ENCODE measurements around the gene DNAH17. TPM values are rescaled to one million over a fixed set of nuclear protein-coding genes. Genes with fewer than 3 reads are reported as not detected.

Gene DNAH17
- total and polyA plus RNA-seq, 2 experiments from 2014 or later: 1.7 TPM; not detected in 1

DNA sequence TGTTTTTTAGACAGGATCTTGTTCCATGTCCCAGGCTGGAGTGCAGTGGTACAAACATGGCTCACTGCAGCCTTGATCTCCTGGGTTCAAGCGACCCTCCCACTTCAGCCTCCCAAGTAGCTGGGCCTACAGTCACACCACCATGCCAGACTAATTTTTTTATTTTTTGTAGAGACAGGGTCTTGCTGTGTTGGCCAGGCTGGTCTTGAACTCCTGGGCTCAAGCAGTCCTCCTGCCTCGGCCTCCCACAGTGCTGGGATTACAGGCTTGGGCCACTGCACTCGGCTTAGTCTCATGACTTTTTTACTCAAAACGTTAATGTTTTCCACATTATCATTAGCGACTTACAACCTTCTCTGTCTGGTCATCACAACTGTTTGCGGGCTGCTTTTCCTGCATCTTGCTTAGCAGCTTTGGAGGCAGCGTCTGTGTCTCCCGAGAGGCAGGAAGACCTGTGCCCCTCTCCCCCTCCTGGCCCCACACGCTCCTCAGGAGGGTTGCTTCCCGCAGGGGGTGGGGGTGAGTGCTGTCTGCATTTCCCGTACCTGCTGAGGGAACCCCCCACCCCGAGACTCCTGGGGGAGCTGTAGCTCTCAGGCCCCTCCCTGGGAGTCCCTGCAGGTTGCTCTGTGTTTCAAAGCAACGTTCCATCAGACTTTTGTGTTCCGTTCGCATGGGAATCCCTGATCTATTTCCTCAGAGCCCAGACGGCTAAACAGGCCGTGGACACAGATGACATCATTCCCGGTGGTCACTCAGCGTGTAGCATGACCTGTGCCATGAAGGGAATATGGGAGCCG is 146.1 kb downstream of the DNAH17 start:
- no peak overlapping the region for H3K4me3 ChIP-seq
- peak in 1 of 2 donors; percentile 35 for DNase-seq (ENCODE audit: low read depth in 1 of 2, low spot score in 1 of 2)
- no peaks in the 10 kb centered on the region for H3K9me3 ChIP-seq (ENCODE audit: low read depth)
- H3K4me1 ChIP-seq (ENCODE audit: low read depth): no peaks in the 10 kb centered on the region
- no peaks in the 10 kb centered on the region for H3K27me3 ChIP-seq
- no peak overlapping the region for H3K27ac ChIP-seq
- peaks cover 3% of the 10 kb centered on the region for H3K36me3 ChIP-seq
- TF ChIP-seq, protein P1, sequence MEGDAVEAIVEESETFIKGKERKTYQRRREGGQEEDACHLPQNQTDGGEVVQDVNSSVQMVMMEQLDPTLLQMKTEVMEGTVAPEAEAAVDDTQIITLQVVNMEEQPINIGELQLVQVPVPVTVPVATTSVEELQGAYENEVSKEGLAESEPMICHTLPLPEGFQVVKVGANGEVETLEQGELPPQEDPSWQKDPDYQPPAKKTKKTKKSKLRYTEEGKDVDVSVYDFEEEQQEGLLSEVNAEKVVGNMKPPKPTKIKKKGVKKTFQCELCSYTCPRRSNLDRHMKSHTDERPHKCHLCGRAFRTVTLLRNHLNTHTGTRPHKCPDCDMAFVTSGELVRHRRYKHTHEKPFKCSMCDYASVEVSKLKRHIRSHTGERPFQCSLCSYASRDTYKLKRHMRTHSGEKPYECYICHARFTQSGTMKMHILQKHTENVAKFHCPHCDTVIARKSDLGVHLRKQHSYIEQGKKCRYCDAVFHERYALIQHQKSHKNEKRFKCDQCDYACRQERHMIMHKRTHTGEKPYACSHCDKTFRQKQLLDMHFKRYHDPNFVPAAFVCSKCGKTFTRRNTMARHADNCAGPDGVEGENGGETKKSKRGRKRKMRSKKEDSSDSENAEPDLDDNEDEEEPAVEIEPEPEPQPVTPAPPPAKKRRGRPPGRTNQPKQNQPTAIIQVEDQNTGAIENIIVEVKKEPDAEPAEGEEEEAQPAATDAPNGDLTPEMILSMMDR (IDR thresholded peaks at IDR 0.05; ENCODE audit: low read depth, low read length): no peak

DNA sequence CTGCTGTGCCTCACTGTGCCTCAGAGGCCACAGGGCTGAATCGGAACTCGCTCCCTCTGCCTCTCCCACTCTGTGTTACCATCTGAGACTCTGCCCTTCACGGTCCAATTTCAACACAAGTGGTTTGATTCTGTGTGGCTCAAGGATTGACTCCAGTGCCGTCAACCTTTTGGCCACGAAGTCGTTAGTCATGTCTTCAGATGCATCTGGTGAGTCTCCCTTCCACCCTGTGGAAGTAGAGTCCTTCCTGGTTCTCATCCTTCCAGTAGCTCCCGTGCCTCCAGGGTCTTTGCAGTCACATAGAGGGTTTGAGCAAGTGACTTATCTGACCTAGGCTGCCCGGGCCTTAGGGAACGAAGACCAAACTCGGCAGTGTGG is 147.6 kb downstream of the DNAH17 start:
- no peaks in the 10 kb centered on the region for H3K4me1 ChIP-seq (ENCODE audit: low read depth)
- DNase-seq (ENCODE audit: low read depth in 1 of 2, low spot score in 1 of 2): no peak
- no peak overlapping the region for H3K27ac ChIP-seq
- no peaks in the 10 kb centered on the region for H3K27me3 ChIP-seq
- peaks cover 3% of the 10 kb centered on the region for H3K36me3 ChIP-seq
- H3K9me3 ChIP-seq (ENCODE audit: low read depth): no peaks in the 10 kb centered on the region
- TF ChIP-seq, protein P1 (IDR thresholded peaks at IDR 0.05; ENCODE audit: low read depth, low read length): no peak
- no peak overlapping the region for H3K4me3 ChIP-seq

DNA sequence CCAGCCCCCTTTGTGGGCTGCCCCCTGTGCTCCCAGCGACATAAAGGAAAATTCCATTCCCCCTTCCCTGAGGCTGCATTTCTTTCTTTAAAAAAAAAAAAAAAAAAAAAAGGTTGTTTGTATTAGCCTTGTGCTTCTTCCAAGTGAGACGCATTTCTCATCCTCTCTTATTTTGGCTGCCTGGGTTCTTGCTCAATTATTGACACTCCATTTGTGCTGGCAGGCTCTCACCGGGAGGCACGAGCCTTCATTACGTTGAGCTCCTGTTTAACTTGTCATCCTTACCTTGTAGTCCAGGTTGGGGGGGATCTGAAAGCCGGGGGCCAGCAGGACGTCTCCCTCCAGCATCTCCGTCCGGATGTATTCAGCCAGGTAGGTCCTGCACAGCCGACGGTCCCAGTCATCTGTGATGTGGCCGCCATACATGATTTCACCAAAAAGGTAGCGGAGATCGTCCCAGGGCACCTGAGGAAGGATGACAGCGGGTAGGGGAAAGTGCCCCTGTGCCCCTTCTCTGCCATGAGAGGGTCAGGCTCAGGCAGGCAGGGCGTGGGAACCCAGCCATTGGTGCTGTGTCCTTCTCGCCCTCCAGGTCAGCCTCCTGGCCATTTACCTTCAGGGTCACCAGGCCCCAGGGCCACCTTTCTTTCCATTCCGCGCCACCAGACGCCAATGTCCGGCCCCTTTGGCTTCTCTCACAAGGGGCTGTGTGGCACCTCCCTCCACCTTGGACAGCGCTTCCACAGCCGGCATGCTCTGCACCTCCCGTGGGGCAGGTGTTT is 148.2 kb downstream of the DNAH17 start:
- H3K27me3 ChIP-seq: no peaks in the 10 kb centered on the region
- no peak overlapping the region for H3K4me3 ChIP-seq
- no peaks in the 10 kb centered on the region for H3K9me3 ChIP-seq (ENCODE audit: low read depth)
- no peak overlapping the region for H3K27ac ChIP-seq
- TF ChIP-seq, protein P1 (IDR thresholded peaks at IDR 0.05; ENCODE audit: low read depth, low read length): no peak
- H3K4me1 ChIP-seq (ENCODE audit: low read depth): no peaks in the 10 kb centered on the region
- no peak for DNase-seq (ENCODE audit: low read depth in 1 of 2, low spot score in 1 of 2)
- peaks cover 6% of the 10 kb centered on the region for H3K36me3 ChIP-seq

DNA sequence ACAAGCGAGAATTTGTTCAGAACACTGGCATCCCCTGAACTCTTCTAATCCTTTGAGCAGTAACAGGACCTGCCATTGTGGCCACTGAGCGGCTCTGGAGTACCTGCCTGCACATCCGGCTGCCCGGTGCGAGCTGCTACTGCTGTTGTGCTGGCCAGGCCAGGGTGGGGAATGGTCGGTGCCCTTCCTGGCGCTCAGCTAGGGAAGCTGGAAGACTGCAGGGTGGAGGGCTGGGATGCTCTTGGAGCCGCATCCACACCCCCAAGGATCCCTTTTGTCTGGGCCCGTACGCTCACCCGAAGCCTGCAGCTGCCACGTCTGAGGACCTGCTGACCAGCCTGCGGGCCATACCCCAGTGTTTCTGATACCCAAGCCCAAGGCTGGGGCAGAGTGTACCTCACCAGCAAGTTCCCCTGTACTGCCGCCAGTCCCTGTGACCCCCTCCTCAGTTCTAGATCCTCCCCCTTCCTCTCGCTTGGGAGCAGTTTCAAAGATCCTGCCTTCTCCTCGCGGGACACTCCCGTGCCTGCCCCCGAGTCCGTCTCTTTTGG is 149.1 kb downstream of the DNAH17 start:
- TF ChIP-seq, protein P1 (IDR thresholded peaks at IDR 0.05; ENCODE audit: low read depth, low read length): no peak
- Histone ChIP-seq H3K4me1 (ENCODE audit: low read depth) (no peaks in the 10 kb centered on the region), H3K4me3 (no peak overlapping the region), H3K36me3 (peaks cover 7% of the 10 kb centered on the region), H3K27me3 (no peaks in the 10 kb centered on the region), H3K9me3 (ENCODE audit: low read depth) (no peaks in the 10 kb centered on the region), H3K27ac (no peak overlapping the region)
- DNase-seq (ENCODE audit: low read depth in 1 of 2, low spot score in 1 of 2): no peak

DNA sequence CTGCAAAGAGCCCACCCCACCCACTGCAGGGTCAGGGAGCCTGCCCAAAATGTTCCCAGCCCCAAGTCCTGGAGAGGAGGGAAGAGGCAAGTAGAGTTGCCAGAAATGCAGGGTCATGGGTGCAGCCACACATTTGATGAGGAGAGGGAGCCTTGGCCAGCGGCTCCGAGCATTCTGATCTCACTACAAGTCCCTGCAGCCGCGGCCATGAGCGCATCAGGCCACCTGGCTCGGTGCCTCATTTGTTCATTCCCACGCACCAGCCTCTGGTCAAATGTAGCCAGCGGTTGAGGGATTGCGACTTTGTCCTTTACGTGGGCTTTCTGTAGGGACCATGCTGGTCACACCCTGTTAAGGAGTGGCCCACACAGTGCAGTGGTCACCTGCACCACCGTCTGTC is 150.1 kb downstream of the DNAH17 start:
- TF ChIP-seq, protein P1 (IDR thresholded peaks at IDR 0.05; ENCODE audit: low read depth, low read length): no peak
- Histone ChIP-seq H3K4me1 (ENCODE audit: low read depth) (no peaks in the 10 kb centered on the region), H3K4me3 (no peak overlapping the region), H3K27ac (no peak overlapping the region), H3K9me3 (ENCODE audit: low read depth) (no peaks in the 10 kb centered on the region), H3K27me3 (no peaks in the 10 kb centered on the region), H3K36me3 (peaks cover 7% of the 10 kb centered on the region)
- no peak for DNase-seq (ENCODE audit: low read depth in 1 of 2, low spot score in 1 of 2)

Measured in cardiac muscle cell (in vitro differentiated cells and primary cell).